H1 (cell line): ENCODE results near the gene RASGRF1. TPM values are rescaled to one million over a fixed set of nuclear protein-coding genes. Genes with fewer than 3 reads are reported as not detected.

Source experiments
- CTCF ChIA-PET: fragments of 300-600 bp; sonication (Branson Sonifier 250); formaldehyde crosslinking; loops from one replicate; lab custom pipeline; 2021; ENCODE audit not compliant: partially characterized antibody; lab: Charles Lee
- POLR2A ChIA-PET: fragments of 300-600 bp; sonication (Branson Sonifier 250); formaldehyde crosslinking; loops from one replicate; lab custom pipeline; 2021; ENCODE audit warnings: inconsistent platforms; ENCODE audit not compliant: partially characterized antibody; lab: Charles Lee
- DNase-seq, 2 experiments: peaks; one replicate each; pipeline versions ENCODE4 v3.0.0 to v3.0.0-alpha.2; 2010 to 2022; ENCODE audit warnings: low spot score in 2 of 2, low read depth in 1 of 2, mixed read lengths in 1 of 2
- FAIRE-seq: peaks from 2 replicates; lab custom pipeline; 2011; peaks lifted over from hg19 to GRCh38; lab: Jason Lieb, UNC
- H2AFZ ChIP-seq: 2 replicates; pipeline ENCODE4 v1.8.1; 2012; ENCODE audit warnings: low read length, inconsistent platforms
- H2AK5ac ChIP-seq: 2 replicates; pipeline ENCODE4 v1.6.1; 2013; ENCODE audit warnings: low read depth, low read length
- H2BK120ac ChIP-seq: replicated peaks from 2 replicates; pipeline ENCODE3; 2013; ENCODE audit warnings: low read depth, low read length, inconsistent platforms
- H2BK12ac ChIP-seq: 2 replicates; pipeline ENCODE4 v1.6.1; 2013; ENCODE audit warnings: low read depth, low read length
- H2BK15ac ChIP-seq: 2 replicates; pipeline ENCODE4 v1.6.1; 2013; ENCODE audit warnings: low read length
- H2BK20ac ChIP-seq: 2 replicates; pipeline ENCODE4 v1.6.1; 2013; ENCODE audit warnings: low read length
- H2BK5ac ChIP-seq: 2 replicates; pipeline ENCODE4 v1.6.1; 2013; ENCODE audit warnings: low read depth, low read length
- H3K14ac ChIP-seq: 2 replicates; pipeline ENCODE4 v1.6.1; 2013; ENCODE audit warnings: inconsistent platforms; ENCODE audit not compliant: insufficient read length
- H3K18ac ChIP-seq: 2 replicates; pipeline ENCODE4 v1.6.1; 2013; ENCODE audit warnings: low read length; ENCODE audit errors: extremely low read depth
- H3K23ac ChIP-seq: 2 replicates; pipeline ENCODE4 v1.6.1; 2013; ENCODE audit warnings: inconsistent platforms; ENCODE audit not compliant: insufficient read length
- H3K23me2 ChIP-seq: 2 replicates; pipeline ENCODE4 v1.6.1; 2013; ENCODE audit warnings: low read depth, low read length
- H3K27ac ChIP-seq: 2 replicates; pipeline ENCODE4 v1.6.1; 2011; ENCODE audit warnings: low read depth, low read length, inconsistent platforms
- H3K27me3 ChIP-seq, 4 experiments: replicated peaks in 1 of 4; 1 replicate in 1 of 4; 2 replicates in 3 of 4; pipeline versions ENCODE4 v1.6.1 to v1.8.1; 2011 to 2013; ENCODE audit warnings: low read length in 3 of 4, mild to moderate bottlenecking in 3 of 4, inconsistent platforms in 2 of 4, mixed read lengths in 2 of 4, moderate library complexity in 1 of 4; ENCODE audit not compliant: control insufficient read depth in 3 of 4, insufficient read depth in 3 of 4; ENCODE audit errors: extremely low read depth in 1 of 4
- H3K36me3 ChIP-seq, 4 experiments: 2 replicates each; pipeline versions ENCODE4 v1.6.1 to v1.8.1; 2011 to 2013; ENCODE audit warnings: mild to moderate bottlenecking in 4 of 4, low read length in 3 of 4, moderate library complexity in 2 of 4, control low read depth in 1 of 4, inconsistent platforms in 1 of 4; ENCODE audit not compliant: insufficient read depth in 4 of 4, control insufficient read depth in 2 of 4
- H3K4ac ChIP-seq: replicated peaks from 2 replicates; pipeline ENCODE3; 2013; ENCODE audit warnings: low read length, low read depth, mixed read lengths, inconsistent platforms; ENCODE audit not compliant: insufficient read length
- H3K4me1 ChIP-seq, 4 experiments: replicated peaks in 1 of 4; 1 replicate in 1 of 4; 2 replicates in 3 of 4; pipeline versions ENCODE4 v1.6.1 to v1.8.1; 2011 to 2013; ENCODE audit warnings: low read length in 3 of 4, inconsistent platforms in 2 of 4, mixed read lengths in 1 of 4; ENCODE audit not compliant: insufficient read depth in 4 of 4, control insufficient read depth in 3 of 4
- H3K4me2 ChIP-seq, 2 experiments: 2 replicates each; pipeline versions ENCODE4 v1.6.1 to v1.8.1; 2011 to 2013; ENCODE audit warnings: low read depth in 2 of 2, low read length in 2 of 2, control low read depth in 1 of 2, inconsistent platforms in 1 of 2, mild to moderate bottlenecking in 1 of 2; ENCODE audit not compliant: insufficient read depth in 1 of 2
- H3K4me3 ChIP-seq, 4 experiments: fragments of 200-600, 300-600 bp in 1 of 4; sonication (generic), shearing (Covaris generic), sonication (Bioruptor Twin) in 1 of 4; 2 replicates each; pipeline versions ENCODE4 v1.5.1 to v1.8.1; 2011 to 2016; ENCODE audit warnings: low read length in 4 of 4, low read depth in 3 of 4, control low read depth in 2 of 4, inconsistent platforms in 2 of 4, mild to moderate bottlenecking in 2 of 4, mixed read lengths in 1 of 4, moderate library complexity in 1 of 4; ENCODE audit not compliant: insufficient read depth in 2 of 4; ENCODE audit errors: extremely low read depth in 1 of 4
- H3K56ac ChIP-seq: replicated peaks from 2 replicates; pipeline ENCODE3; 2013; ENCODE audit warnings: low read depth, mild to moderate bottlenecking, mixed read lengths, low read length, inconsistent platforms; ENCODE audit not compliant: insufficient read length
- H3K79me1 ChIP-seq: 2 replicates; pipeline ENCODE4 v1.6.1; 2013; ENCODE audit warnings: low read depth, low read length, control low read depth
- H3K79me2 ChIP-seq, 2 experiments: 2 replicates each; pipeline versions ENCODE4 v1.6.1 to v1.8.1; 2012 to 2013; ENCODE audit warnings: low read length in 2 of 2, mild to moderate bottlenecking in 2 of 2, inconsistent platforms in 1 of 2; ENCODE audit not compliant: insufficient read depth in 2 of 2, control insufficient read depth in 1 of 2
- H3K9ac ChIP-seq, 4 experiments: replicated peaks in 1 of 4; 1 replicate in 1 of 4; 2 replicates in 3 of 4; pipeline versions ENCODE4 v1.6.1 to v1.8.1; 2011 to 2013; ENCODE audit warnings: low read depth in 3 of 4, low read length in 3 of 4, control low read depth in 2 of 4, mild to moderate bottlenecking in 2 of 4, moderate library complexity in 2 of 4, inconsistent platforms in 1 of 4; ENCODE audit errors: extremely low read depth in 1 of 4
- H3K9me3 ChIP-seq, 2 experiments: 2 replicates each; pipeline versions ENCODE4 v1.6.1 to v1.8.1; 2012 to 2013; ENCODE audit warnings: mild to moderate bottlenecking in 2 of 2, moderate library complexity in 2 of 2, control low read depth in 1 of 2, inconsistent platforms in 1 of 2, low read depth in 1 of 2, low read length in 1 of 2, mixed read lengths in 1 of 2; ENCODE audit not compliant: insufficient read depth in 2 of 2
- H4K20me1 ChIP-seq, 2 experiments: replicated peaks in 1 of 2; 2 replicates each; pipeline versions ENCODE3 to v1.8.1; 2011 to 2013; ENCODE audit warnings: inconsistent platforms in 2 of 2, low read length in 2 of 2, mild to moderate bottlenecking in 1 of 2; ENCODE audit not compliant: insufficient read depth in 2 of 2, control insufficient read depth in 1 of 2
- H4K5ac ChIP-seq: 2 replicates; pipeline ENCODE4 v1.6.1; 2013; ENCODE audit warnings: low read length, low read depth, mixed read lengths, inconsistent platforms; ENCODE audit not compliant: insufficient read length
- H4K8ac ChIP-seq: 2 replicates; pipeline ENCODE4 v1.8.0; 2013; ENCODE audit warnings: mild to moderate bottlenecking, moderate library complexity, low read length, inconsistent platforms; ENCODE audit not compliant: insufficient read depth; ENCODE audit errors: extremely low read depth
- H4K91ac ChIP-seq: replicated peaks from 2 replicates; pipeline ENCODE3; 2013; ENCODE audit warnings: low read length, mixed read lengths, inconsistent platforms; ENCODE audit not compliant: insufficient read length
- NRF1 ChIP-seq: IDR thresholded peaks from 2 replicates; pipeline ENCODE4 v1.6.1; 2011; ENCODE audit warnings: mild to moderate bottlenecking, low read depth, low read length, improper control_type of control experiment
- RAD21 ChIP-seq, 2 experiments: IDR thresholded peaks in 1 of 2; conservative IDR thresholded peaks in 1 of 2; 2 replicates each; pipeline ENCODE4 v1.6.1; 2011; ENCODE audit warnings: low read depth in 2 of 2, low read length in 2 of 2, improper control_type of control experiment in 1 of 2, inconsistent platforms in 1 of 2, mild to moderate bottlenecking in 1 of 2, moderate library complexity in 1 of 2
- TBP ChIP-seq: IDR thresholded peaks from 2 replicates; pipeline ENCODE4 v1.6.1; 2011; ENCODE audit warnings: low read depth, low read length, improper control_type of control experiment
- WGBS, 2 experiments: shearing (Covaris generic) in 1 of 2; methylation state at CpG; one replicate each; pipeline versions ENCODE4 v1.1.6 to v1.1.7; 2013 to 2015; ENCODE audit warnings: low lambda C conversion rate in 2 of 2, mixed read lengths in 2 of 2, inconsistent platforms in 1 of 2, low coverage in 1 of 2, missing lambda C conversion rate in 1 of 2; ENCODE audit not compliant: insufficient replicate concordance in 2 of 2, insufficient coverage in 1 of 2, insufficient read length in 1 of 2; ENCODE audit errors: extremely low coverage in 1 of 2, missing lambda C conversion rate in 1 of 2; 5-methylcytosine and 5-hydroxymethylcytosine counted together
- polyA plus RNA-seq, 7 experiments: library from polyadenylated mRNA; depleted of rRNA in 3 of 7; stranded (reverse) in 5 of 7; unstranded in 2 of 7; fragments of >200 nt in 5 of 7; fragments of 200-250 nt in 2 of 7; gene quantifications; 1 replicate in 5 of 7; 2 replicates in 1 of 7; 4 replicates in 1 of 7; pipeline versions ENCODE4 v1.2.1 to v1.2.3, GENCODE V29; 2011 to 2013; ENCODE audit warnings: missing spikeins in 2 of 7, mixed read lengths in 2 of 7
- total RNA-seq: library from RNA; stranded (reverse); fragmentation: NEBNext Ultra II Directional; extraction: Animal tissue kit (Norgen Biotek cat#: 25700); gene quantifications from 2 replicates; pipeline ENCODE4 v1.2.1, GENCODE V29; 2021
- TF ChIP-seq, protein P1 (sequence below): IDR thresholded peaks from 2 replicates; pipeline ENCODE4 v1.6.1; 2011; ENCODE audit warnings: low read length, improper control_type of control experiment

Gene RASGRF1
- total and polyA plus RNA-seq, 2 of the 8 experiments (the other 6 are each of a cell fraction or from before 2014, with no cell fraction given): 0.42 to 0.67 TPM

DNA sequence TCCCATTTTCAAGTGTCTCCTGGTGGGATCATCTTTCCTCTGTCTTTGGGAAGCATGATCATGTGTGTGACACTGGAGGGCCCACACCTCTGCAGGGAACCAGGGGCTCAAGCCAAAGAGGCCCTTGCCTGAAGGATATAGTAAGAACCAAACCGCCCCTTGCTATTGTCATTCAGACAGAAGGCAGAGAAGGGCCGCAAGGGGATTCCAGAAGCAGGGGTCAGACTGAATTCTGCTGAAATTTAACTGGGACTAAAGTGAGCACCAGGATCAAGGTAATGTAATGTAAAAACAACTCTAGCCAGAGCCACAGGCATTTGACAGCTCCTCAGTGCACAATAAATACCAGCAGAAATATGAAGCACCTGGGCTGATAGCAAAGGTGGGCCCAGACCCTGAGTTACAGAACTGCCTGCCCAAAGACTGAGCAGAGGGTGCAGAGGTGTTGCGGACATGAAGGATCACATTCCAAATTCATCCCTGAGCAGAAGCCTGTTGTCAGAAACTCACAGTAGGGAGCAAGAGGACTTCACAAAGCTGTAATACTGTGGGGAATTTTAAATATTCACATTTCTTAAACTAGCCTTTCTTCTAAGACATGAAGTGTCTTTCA is 46.0 kb upstream of the RASGRF1 start:
- H2AK5ac ChIP-seq: no peak overlapping the region
- H3K27me3 ChIP-seq: no peaks in the 10 kb centered on the region
- peak overlapping the region; percentile 18 to 26; a peak in 3 of 4 replicates for H3K4me2 ChIP-seq
- H3K56ac ChIP-seq: no peak overlapping the region
- H4K5ac ChIP-seq: no peak overlapping the region
- H3K79me1 ChIP-seq: no peaks in the 10 kb centered on the region
- H2AFZ ChIP-seq: 0 out of 2 replicates have a peak overlapping the region, but pooled peaks have one; percentile 6
- POLR2A ChIA-PET: no interaction called here
- no peak overlapping the region for H4K8ac ChIP-seq
- H3K36me3 ChIP-seq: no peaks in the 10 kb centered on the region
- no peaks in the 10 kb centered on the region for H4K20me1 ChIP-seq
- H3K9ac ChIP-seq: no peak overlapping the region
- H3K79me2 ChIP-seq: no peaks in the 10 kb centered on the region
- H3K23ac ChIP-seq: no peak overlapping the region
- no peak overlapping the region for H2BK120ac ChIP-seq
- TF ChIP-seq RAD21 (IDR thresholded peaks at IDR 0.05 in 1 of 2, conservative IDR thresholded peaks at IDR 0.05 in 1 of 2; ENCODE audit: low read depth in 2 of 2, low read length in 2 of 2) (no peak), NRF1 (no peak), TBP (no peak)
- TF ChIP-seq, protein P1, sequence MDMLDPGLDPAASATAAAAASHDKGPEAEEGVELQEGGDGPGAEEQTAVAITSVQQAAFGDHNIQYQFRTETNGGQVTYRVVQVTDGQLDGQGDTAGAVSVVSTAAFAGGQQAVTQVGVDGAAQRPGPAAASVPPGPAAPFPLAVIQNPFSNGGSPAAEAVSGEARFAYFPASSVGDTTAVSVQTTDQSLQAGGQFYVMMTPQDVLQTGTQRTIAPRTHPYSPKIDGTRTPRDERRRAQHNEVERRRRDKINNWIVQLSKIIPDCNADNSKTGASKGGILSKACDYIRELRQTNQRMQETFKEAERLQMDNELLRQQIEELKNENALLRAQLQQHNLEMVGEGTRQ: no peak
- H3K4me3 ChIP-seq: peak overlapping the region in 1 of 4 experiments; percentile 20; a peak in 1 of 8 replicates
- no peak overlapping the region for H4K91ac ChIP-seq
- no peak overlapping the region for H2BK15ac ChIP-seq
- no peak for FAIRE-seq
- no peak for DNase-seq
- no peak overlapping the region for H3K27ac ChIP-seq
- CTCF ChIA-PET: interaction anchor here (1.1 to 4.0 kb wide), 5 partner anchors 9 to 109 kb away, joined by 3 to 22 read pairs (median 6); no protein-coding TSS in a partner anchor
- no peak overlapping the region for H3K14ac ChIP-seq
- no peak overlapping the region for H3K4ac ChIP-seq
- no peak overlapping the region for H2BK12ac ChIP-seq
- 27% methylated on average over 3 of the region's 3 CpGs; no CpG with 5 or more reads in 1 of the 2 experiments for WGBS, 2 experiments
- no peaks in the 10 kb centered on the region; the same call in 1 of the 2 replicates for H3K23me2 ChIP-seq
- H3K18ac ChIP-seq: no peak overlapping the region
- peak overlapping the region; percentile 17; the same call in 1 of the 2 replicates for H2BK20ac ChIP-seq
- H3K9me3 ChIP-seq: 0 out of 4 replicates have a peak, but pooled peaks cover 3 to 4% of the 10 kb centered on the region in 2 experiments
- no peak overlapping the region for H2BK5ac ChIP-seq
- peaks cover 5 to 17% (median 13%) of the 10 kb centered on the region in 4 experiments for H3K4me1 ChIP-seq
